Ishikawa (cell line): ENCODE results near the gene PDE11A.

ENCODE experiments used
- CEBPB ChIP-seq: IDR thresholded peaks from 2 replicates; pipeline ENCODE4 v1.6.1; 2012
- CREB1 ChIP-seq: IDR thresholded peaks from 2 replicates; pipeline ENCODE4 v1.6.1; 2012; ENCODE audit warnings: low read depth
- EGR1 ChIP-seq: IDR thresholded peaks from 2 replicates; pipeline ENCODE4 v1.6.1; 2012
- EP300 ChIP-seq: IDR thresholded peaks from 2 replicates; pipeline ENCODE4 v1.6.1; 2012; ENCODE audit warnings: borderline replicate concordance
- FOXM1 ChIP-seq: IDR thresholded peaks from 2 replicates; pipeline ENCODE4 v1.6.1; 2012; ENCODE audit warnings: low read depth, borderline replicate concordance
- MAX ChIP-seq: IDR thresholded peaks from 2 replicates; pipeline ENCODE4 v1.6.1; 2012
- NFIC ChIP-seq: IDR thresholded peaks from 2 replicates; pipeline ENCODE4 v1.6.1; 2012
- RAD21 ChIP-seq: IDR thresholded peaks from 2 replicates; pipeline ENCODE4 v1.6.1; 2012; ENCODE audit warnings: low read depth
- TAF1 ChIP-seq: IDR thresholded peaks from 2 replicates; pipeline ENCODE4 v1.6.1; 2012; ENCODE audit warnings: low read depth, mild to moderate bottlenecking
- TCF12 ChIP-seq: IDR thresholded peaks from 2 replicates; pipeline ENCODE4 v1.6.1; 2012; ENCODE audit warnings: low read depth
- TEAD4 ChIP-seq: IDR thresholded peaks from 2 replicates; pipeline ENCODE4 v1.6.1; 2012
- USF1 ChIP-seq: IDR thresholded peaks from 2 replicates; pipeline ENCODE4 v1.6.1; 2012
- YY1 ChIP-seq: IDR thresholded peaks from 2 replicates; pipeline ENCODE4 v1.6.1; 2012; ENCODE audit warnings: low read depth
- ZBTB7A ChIP-seq: IDR thresholded peaks from 2 replicates; pipeline ENCODE4 v1.6.1; 2012; ENCODE audit warnings: low read depth
- TF ChIP-seq, protein P1 (sequence below): IDR thresholded peaks from 2 replicates; pipeline ENCODE4 v1.6.1; 2012; ENCODE audit warnings: low read depth, mild to moderate bottlenecking

Gene PDE11A

DNA sequence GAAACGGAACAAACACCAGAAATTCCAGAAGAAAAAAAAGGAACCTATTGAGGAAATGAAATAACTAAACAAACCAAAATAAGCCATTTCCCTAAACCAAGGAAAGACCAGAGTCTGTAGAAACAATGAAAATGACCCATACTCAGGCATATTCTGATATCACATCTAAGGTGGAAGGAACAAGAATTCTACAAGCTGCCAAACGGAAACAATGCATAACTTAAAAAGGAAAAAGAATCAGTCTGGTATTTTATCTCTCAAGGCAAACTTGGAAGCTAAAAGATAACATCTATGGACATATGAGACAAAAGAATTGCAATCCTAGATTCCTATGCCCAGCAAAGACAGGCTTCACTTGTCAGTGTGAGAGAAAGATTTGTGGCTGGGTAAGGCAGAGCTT is 326.2 kb downstream of the PDE11A start:
- TF ChIP-seq TAF1 (no peak), EGR1 (no peak), CEBPB (no peak)

GRCh38 chr2:177745531-177745930 is 327.0 kb downstream of the PDE11A start:
- TF ChIP-seq TEAD4 (no peak), USF1 (no peak), RAD21 (no peak), ZBTB7A (no peak), TAF1 (no peak), YY1 (no peak), EGR1 (no peak), CEBPB (no peak), FOXM1 (no peak)
- TF ChIP-seq, protein P1, sequence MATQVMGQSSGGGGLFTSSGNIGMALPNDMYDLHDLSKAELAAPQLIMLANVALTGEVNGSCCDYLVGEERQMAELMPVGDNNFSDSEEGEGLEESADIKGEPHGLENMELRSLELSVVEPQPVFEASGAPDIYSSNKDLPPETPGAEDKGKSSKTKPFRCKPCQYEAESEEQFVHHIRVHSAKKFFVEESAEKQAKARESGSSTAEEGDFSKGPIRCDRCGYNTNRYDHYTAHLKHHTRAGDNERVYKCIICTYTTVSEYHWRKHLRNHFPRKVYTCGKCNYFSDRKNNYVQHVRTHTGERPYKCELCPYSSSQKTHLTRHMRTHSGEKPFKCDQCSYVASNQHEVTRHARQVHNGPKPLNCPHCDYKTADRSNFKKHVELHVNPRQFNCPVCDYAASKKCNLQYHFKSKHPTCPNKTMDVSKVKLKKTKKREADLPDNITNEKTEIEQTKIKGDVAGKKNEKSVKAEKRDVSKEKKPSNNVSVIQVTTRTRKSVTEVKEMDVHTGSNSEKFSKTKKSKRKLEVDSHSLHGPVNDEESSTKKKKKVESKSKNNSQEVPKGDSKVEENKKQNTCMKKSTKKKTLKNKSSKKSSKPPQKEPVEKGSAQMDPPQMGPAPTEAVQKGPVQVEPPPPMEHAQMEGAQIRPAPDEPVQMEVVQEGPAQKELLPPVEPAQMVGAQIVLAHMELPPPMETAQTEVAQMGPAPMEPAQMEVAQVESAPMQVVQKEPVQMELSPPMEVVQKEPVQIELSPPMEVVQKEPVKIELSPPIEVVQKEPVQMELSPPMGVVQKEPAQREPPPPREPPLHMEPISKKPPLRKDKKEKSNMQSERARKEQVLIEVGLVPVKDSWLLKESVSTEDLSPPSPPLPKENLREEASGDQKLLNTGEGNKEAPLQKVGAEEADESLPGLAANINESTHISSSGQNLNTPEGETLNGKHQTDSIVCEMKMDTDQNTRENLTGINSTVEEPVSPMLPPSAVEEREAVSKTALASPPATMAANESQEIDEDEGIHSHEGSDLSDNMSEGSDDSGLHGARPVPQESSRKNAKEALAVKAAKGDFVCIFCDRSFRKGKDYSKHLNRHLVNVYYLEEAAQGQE, result no peak

GRCh38 chr2:177742851-177743250 is 329.7 kb downstream of the PDE11A start:
- TF ChIP-seq CEBPB (no peak), FOXM1 (no peak), MAX (no peak), USF1 (no peak), EP300 (no peak), YY1 (no peak), EGR1 (no peak), RAD21 (no peak), TEAD4 (no peak), CREB1 (no peak), TCF12 (no peak), TAF1 (no peak), ZBTB7A (no peak), NFIC (no peak)
- TF ChIP-seq, protein P1, result no peak

- TF ChIP-seq CEBPB, result no peak
- no peak for TF ChIP-seq CREB1
- TF ChIP-seq TEAD4, result no peak
- no peak for TF ChIP-seq EP300
- TF ChIP-seq MAX, result no peak
- no peak for TF ChIP-seq FOXM1
- TF ChIP-seq, protein P1, result no peak
- no peak for TF ChIP-seq EGR1
- no peak for TF ChIP-seq TCF12
- TF ChIP-seq RAD21, result no peak
- TF ChIP-seq NFIC, result no peak
- no peak for TF ChIP-seq USF1
- TF ChIP-seq TAF1, result no peak
- TF ChIP-seq ZBTB7A, result no peak
- no peak for TF ChIP-seq YY1
Observed at GRCh38 chr2:177741866-177742265, 330.7 kb downstream of the PDE11A start.
